Thyroid gland (tissue), 4 donors: ENCODE measurements around the gene OTOP3. TPM values are rescaled to one million over a fixed set of nuclear protein-coding genes. Genes with fewer than 3 reads are reported as not detected.

Experiments
- DNase-seq, 2 donors: peaks; one replicate each; pipeline ENCODE4 v3.0.0-alpha.2; 2019
- H3K27ac ChIP-seq, 3 donors: fragments of 200-600 bp; sonication (generic); 1 replicate in 2 of 3; 2 replicates in 1 of 3; pipeline ENCODE4 v1.5.1; 2016 to 2019; ENCODE audit warnings: mild to moderate bottlenecking in 1 of 3, moderate library complexity in 1 of 3
- H3K27me3 ChIP-seq: fragments of 200-600 bp; sonication (generic); one replicate; pipeline ENCODE4 v1.5.1; 2019
- H3K36me3 ChIP-seq, 2 donors: fragments of 200-600 bp; sonication (generic); one replicate each; pipeline ENCODE4 v1.5.1; 2016 to 2019
- H3K4me1 ChIP-seq, 2 donors: fragments of 200-600 bp; sonication (generic); one replicate each; pipeline ENCODE4 v1.5.1; 2017 to 2019
- H3K4me3 ChIP-seq, 3 donors: fragments of 200-600 bp; sonication (generic); replicated peaks in 1 of 3; 1 replicate in 2 of 3; 2 replicates in 1 of 3; pipeline ENCODE4 v1.5.1; 2016; ENCODE audit warnings: mild to moderate bottlenecking in 1 of 3
- H3K9me3 ChIP-seq: fragments of 200-600 bp; sonication (generic); one replicate; pipeline ENCODE4 v1.5.1; 2017
- POLR2A ChIP-seq, 2 donors: fragments of 450-650 bp; IDR thresholded peaks; one replicate each; pipeline ENCODE4 v1.6.1; 2017; ENCODE audit warnings: antibody characterized with exemption in 2 of 2, mild to moderate bottlenecking in 2 of 2, moderate library complexity in 1 of 2
- WGBS, 2 donors: methylation state at CpG; one replicate each; pipeline ENCODE4 v1.1.5; 2017; 5-methylcytosine and 5-hydroxymethylcytosine counted together
- intact Hi-C: fragments of 100-400 bp; cut with DNase I; formaldehyde crosslinking; loops from one replicate; pipeline ENCODE4 v1.15.1; 2023
- total RNA-seq, 4 donors: library from RNA; depleted of rRNA; stranded (reverse); fragments of >200 nt; gene quantifications; one replicate each; pipeline ENCODE4 v1.2.3, GENCODE V29; 2016
- TF ChIP-seq, protein P1 (sequence below), 6 experiments: fragments of 200-600 bp in 3 of 6; fragments of 450-650 bp in 3 of 6; sonication (generic) in 3 of 6; IDR thresholded peaks; one replicate each; pipeline ENCODE4 v1.5.1; 2016 to 2019; ENCODE audit warnings: antibody characterized with exemption in 6 of 6, mild to moderate bottlenecking in 2 of 6, inconsistent platforms in 1 of 6, moderate library complexity in 1 of 6

Gene OTOP3
- total RNA-seq, 4 donors from 2014 or later = not detected

DNA sequence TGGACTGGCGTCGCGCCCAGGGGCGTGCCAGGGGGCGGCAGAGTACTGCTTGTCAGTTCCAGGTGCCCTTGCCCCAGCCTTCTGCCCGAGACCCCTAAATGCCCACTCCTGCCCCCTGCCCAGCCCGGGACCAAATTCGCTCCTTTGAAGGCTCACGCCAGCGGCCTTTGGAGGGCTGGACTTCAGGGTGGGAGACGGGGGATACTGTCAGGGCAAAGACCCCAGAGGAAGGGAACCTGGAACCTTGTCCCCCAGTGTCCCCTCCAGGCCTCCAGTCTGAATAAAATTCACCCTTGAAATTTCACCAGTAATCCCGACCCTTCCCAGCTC lies 737 bp downstream of the OTOP3 start:
- H3K27me3 ChIP-seq = peaks cover 14% of the 10 kb centered on the region

DNA sequence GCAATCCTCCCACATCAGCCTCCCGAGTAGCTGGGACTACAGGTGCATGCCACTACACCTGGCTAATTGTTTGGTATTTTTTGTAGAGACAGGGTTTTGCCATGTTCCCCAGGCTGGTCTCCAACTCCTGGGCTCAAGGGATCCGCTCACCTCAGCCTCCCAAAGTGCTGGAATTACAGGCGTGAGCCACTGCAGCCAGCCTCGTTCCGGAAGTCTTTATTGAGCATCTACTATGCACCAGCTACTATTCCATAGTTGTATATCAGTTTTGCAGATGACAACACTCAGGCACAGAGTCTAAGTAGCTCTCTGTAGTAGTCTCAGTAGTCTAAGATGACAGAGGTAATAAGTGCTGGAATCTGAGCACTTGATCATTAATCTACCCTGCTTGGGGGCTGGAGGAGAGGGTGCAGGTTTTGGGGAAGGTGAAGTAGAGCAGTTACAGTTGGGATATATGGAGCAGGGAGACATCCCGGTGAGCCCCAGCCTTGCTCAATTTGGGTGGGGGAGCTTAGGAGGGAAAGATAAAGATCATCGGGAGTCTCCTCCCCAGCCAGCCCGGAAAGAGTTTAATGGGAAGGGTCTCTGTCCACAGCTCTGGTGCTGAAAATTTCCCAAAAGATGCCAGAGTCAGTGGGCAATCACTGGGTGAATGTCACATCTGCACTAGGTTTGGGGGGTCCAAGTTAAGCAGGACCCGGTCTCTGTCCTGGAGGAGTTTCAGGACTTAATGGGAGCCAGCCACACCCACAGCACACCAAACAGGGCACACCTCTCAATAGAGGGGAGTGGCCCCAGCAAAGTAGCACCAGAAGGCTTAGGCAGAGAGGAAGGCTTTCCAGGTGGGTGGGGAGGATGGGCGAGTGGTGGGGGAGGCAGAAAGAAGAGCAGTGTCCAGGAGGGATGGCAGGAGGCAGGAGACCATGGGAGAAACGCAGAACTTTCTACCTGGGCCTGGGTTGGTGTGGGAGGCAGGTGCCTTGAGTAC lies 1.7 kb downstream of the OTOP3 start:
- peaks cover 14% of the 10 kb centered on the region for H3K27me3 ChIP-seq
- intact Hi-C loops = no loop called here
- no peak for DNase-seq
- peaks cover 8 to 10% of the 10 kb centered on the region in 2 donors for H3K4me1 ChIP-seq
- H3K36me3 ChIP-seq = no peaks in the 10 kb centered on the region
- 53 to 55% methylated on average over 11 of the region's 11 CpGs for whole genome bisulfite sequencing, 2 donors
- TF ChIP-seq, protein P1, sequence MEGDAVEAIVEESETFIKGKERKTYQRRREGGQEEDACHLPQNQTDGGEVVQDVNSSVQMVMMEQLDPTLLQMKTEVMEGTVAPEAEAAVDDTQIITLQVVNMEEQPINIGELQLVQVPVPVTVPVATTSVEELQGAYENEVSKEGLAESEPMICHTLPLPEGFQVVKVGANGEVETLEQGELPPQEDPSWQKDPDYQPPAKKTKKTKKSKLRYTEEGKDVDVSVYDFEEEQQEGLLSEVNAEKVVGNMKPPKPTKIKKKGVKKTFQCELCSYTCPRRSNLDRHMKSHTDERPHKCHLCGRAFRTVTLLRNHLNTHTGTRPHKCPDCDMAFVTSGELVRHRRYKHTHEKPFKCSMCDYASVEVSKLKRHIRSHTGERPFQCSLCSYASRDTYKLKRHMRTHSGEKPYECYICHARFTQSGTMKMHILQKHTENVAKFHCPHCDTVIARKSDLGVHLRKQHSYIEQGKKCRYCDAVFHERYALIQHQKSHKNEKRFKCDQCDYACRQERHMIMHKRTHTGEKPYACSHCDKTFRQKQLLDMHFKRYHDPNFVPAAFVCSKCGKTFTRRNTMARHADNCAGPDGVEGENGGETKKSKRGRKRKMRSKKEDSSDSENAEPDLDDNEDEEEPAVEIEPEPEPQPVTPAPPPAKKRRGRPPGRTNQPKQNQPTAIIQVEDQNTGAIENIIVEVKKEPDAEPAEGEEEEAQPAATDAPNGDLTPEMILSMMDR (IDR thresholded peaks at IDR 0.05) = no peak
- TF ChIP-seq POLR2A (IDR thresholded peaks at IDR 0.05) = no peak
- no peaks in the 10 kb centered on the region for H3K9me3 ChIP-seq
- H3K27ac ChIP-seq = no peak overlapping the region
- H3K4me3 ChIP-seq = no peak overlapping the region

More for the DNA sequence above, 737 bp downstream of the OTOP3 start:
- H3K36me3 ChIP-seq = no peaks in the 10 kb centered on the region
- H3K4me1 ChIP-seq = peaks cover 8 to 10% of the 10 kb centered on the region in 2 donors
- intact Hi-C loops = no loop called here
- no peaks in the 10 kb centered on the region for H3K9me3 ChIP-seq
- no peak overlapping the region for H3K27ac ChIP-seq
- no peak overlapping the region for H3K4me3 ChIP-seq
- peak in 1 of 2 donors; percentile 11 for DNase-seq
- TF ChIP-seq, protein P1 (IDR thresholded peaks at IDR 0.05) = no peak
- TF ChIP-seq POLR2A (IDR thresholded peaks at IDR 0.05) = no peak
- WGBS, 2 donors = 4 to 30% methylated on average over 6 of the region's 12 CpGs

- WGBS, 2 donors = 64 to 66% methylated on average over 8 of the region's 8 CpGs
- no peak for TF ChIP-seq POLR2A (IDR thresholded peaks at IDR 0.05)
- TF ChIP-seq, protein P1 (IDR thresholded peaks at IDR 0.05) = no peak
- Histone ChIP-seq H3K27ac (no peak overlapping the region), H3K4me3 (no peak overlapping the region), H3K4me1 (peaks cover 8 to 10% of the 10 kb centered on the region in 2 donors), H3K36me3 (no peaks in the 10 kb centered on the region), H3K9me3 (no peaks in the 10 kb centered on the region), H3K27me3 (peaks cover 14% of the 10 kb centered on the region)
- DNase-seq = no peak
- intact Hi-C loops = no loop called here
Measured at GRCh38 chr17:74938194-74938950, 2.7 kb downstream of the OTOP3 start.

GRCh38 chr17:74939534-74939933 lies 3.8 kb downstream of the OTOP3 start:
- no peaks in the 10 kb centered on the region for H3K36me3 ChIP-seq
- intact Hi-C loops = no loop called here
- WGBS, 2 donors = 52 to 53% methylated on average over 8 of the region's 8 CpGs
- no peak for DNase-seq
- peaks cover 14% of the 10 kb centered on the region for H3K27me3 ChIP-seq
- H3K9me3 ChIP-seq = no peaks in the 10 kb centered on the region
- H3K4me3 ChIP-seq = no peak overlapping the region
- H3K4me1 ChIP-seq = peaks cover 8 to 10% of the 10 kb centered on the region in 2 donors
- no peak overlapping the region for H3K27ac ChIP-seq
- TF ChIP-seq POLR2A (IDR thresholded peaks at IDR 0.05) = no peak

DNA sequence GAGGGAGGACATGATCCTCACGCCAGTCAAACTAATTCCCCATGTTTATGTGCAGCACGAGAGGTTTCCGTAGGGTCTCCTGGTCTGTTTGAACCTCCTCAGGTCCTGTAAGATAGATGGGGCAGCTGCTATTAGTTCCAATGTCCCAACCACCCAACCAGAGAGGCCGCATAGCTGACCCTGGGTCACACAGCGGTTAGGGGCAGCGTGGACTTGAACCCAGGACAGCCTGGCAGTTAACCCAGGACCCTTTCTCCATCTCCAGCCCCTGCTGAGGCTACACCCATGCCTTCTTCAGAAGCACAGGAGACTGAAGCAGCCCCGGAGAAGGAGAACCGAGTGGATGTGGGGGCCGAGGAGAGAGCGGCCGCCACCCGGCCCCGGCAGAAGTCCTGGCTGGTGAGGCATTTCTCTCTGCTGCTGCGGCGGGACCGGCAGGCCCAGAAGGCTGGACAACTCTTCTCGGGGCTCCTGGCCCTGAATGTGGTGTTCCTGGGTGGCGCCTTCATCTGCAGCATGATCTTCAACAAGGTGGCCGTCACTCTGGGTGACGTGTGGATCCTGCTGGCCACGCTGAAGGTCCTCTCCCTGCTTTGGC lies 5.5 kb downstream of the OTOP3 start:
- H3K27me3 ChIP-seq = peaks cover 1% of the 10 kb centered on the region
- DNase-seq = no peak
- no peaks in the 10 kb centered on the region for H3K36me3 ChIP-seq
- H3K9me3 ChIP-seq = no peaks in the 10 kb centered on the region
- intact Hi-C loops = no loop called here
- peaks cover 1% of the 10 kb centered on the region in 2 donors for H3K4me1 ChIP-seq
- H3K4me3 ChIP-seq = no peak overlapping the region
- whole genome bisulfite sequencing, 2 donors = 79 to 80% methylated on average over 14 to 16 of the region's 21 CpGs
- no peak overlapping the region for H3K27ac ChIP-seq
- no peak for TF ChIP-seq POLR2A (IDR thresholded peaks at IDR 0.05)
- TF ChIP-seq, protein P1 (IDR thresholded peaks at IDR 0.05) = no peak
